GM12891 (cell line): Measurements from ENCODE around the gene SEC14L5.

ENCODE experiments used
- POLR2A ChIP-seq: IDR thresholded peaks from 2 replicates; pipeline ENCODE4 v1.6.1; 2011; ENCODE audit warnings: low read depth, low read length, control low read depth
- POLR2AphosphoS5 ChIP-seq: IDR thresholded peaks from 2 replicates; pipeline ENCODE4 v1.6.1; 2011; ENCODE audit warnings: low read depth, low read length, control low read depth

GRCh38 chr16:5046914-5047313 lies 88.8 kb downstream of the SEC14L5 start:
- TF ChIP-seq POLR2AphosphoS5 (no peak), POLR2A (no peak)
